Liver (tissue), 9 donors: ENCODE data around the gene ORAI3. TPM values are rescaled to one million over a fixed set of nuclear protein-coding genes. Genes with fewer than 3 reads are reported as not detected.

Source experiments
- DNase-seq: peaks from one replicate; pipeline ENCODE4 v3.0.0-alpha.2; 2017; ENCODE audit warnings: low spot score
- H3K27ac ChIP-seq, 2 donors: one replicate each; pipeline ENCODE4 v1.7.0; 2013; ENCODE audit warnings: inconsistent platforms in 2 of 2, low read length in 2 of 2, control low read depth in 1 of 2, low read depth in 1 of 2, mild to moderate bottlenecking in 1 of 2
- H3K27me3 ChIP-seq, 4 donors: one replicate each; pipeline versions ENCODE4 v1.6.1 to v1.7.0; 2013; ENCODE audit warnings: low read length in 3 of 4, inconsistent platforms in 1 of 4, mild to moderate bottlenecking in 1 of 4, moderate library complexity in 1 of 4; ENCODE audit not compliant: control insufficient read depth in 4 of 4, insufficient read depth in 4 of 4
- H3K36me3 ChIP-seq, 4 donors: one replicate each; pipeline versions ENCODE4 v1.6.1 to v1.7.0; 2013; ENCODE audit warnings: low read length in 3 of 4, mild to moderate bottlenecking in 3 of 4, low read depth in 1 of 4, moderate library complexity in 1 of 4; ENCODE audit not compliant: control insufficient read depth in 4 of 4, insufficient read depth in 3 of 4
- H3K4me1 ChIP-seq, 4 donors: one replicate each; pipeline versions ENCODE4 v1.6.1 to v1.7.0; 2013; ENCODE audit warnings: low read length in 3 of 4, mild to moderate bottlenecking in 3 of 4, moderate library complexity in 1 of 4; ENCODE audit not compliant: control insufficient read depth in 4 of 4, insufficient read depth in 4 of 4
- H3K4me3 ChIP-seq, 3 donors: one replicate each; pipeline versions ENCODE4 v1.6.1 to v1.7.0; 2013; ENCODE audit warnings: low read length in 3 of 3, control low read depth in 1 of 3, low read depth in 1 of 3, mild to moderate bottlenecking in 1 of 3
- H3K9ac ChIP-seq, 2 donors: one replicate each; pipeline ENCODE4 v1.7.0; 2013; ENCODE audit warnings: low read length in 2 of 2, mild to moderate bottlenecking in 2 of 2, moderate library complexity in 2 of 2, control low read depth in 1 of 2, low read depth in 1 of 2
- H3K9me3 ChIP-seq, 4 donors: one replicate each; pipeline versions ENCODE4 v1.6.1 to v1.7.0; 2013; ENCODE audit warnings: low read length in 3 of 4; ENCODE audit not compliant: control insufficient read depth in 4 of 4
- EGR1 ChIP-seq, 2 donors: IDR thresholded peaks; 2 replicates each; pipeline ENCODE4 v1.6.1; 2016 to 2018; ENCODE audit warnings: antibody characterized with exemption in 2 of 2, low read depth in 2 of 2
- FOXA1 ChIP-seq: IDR thresholded peaks from 2 replicates; pipeline ENCODE4 v1.6.1; 2016; ENCODE audit warnings: antibody characterized with exemption
- FOXA2 ChIP-seq: IDR thresholded peaks from 2 replicates; pipeline ENCODE4 v1.6.1; 2016; ENCODE audit warnings: antibody characterized with exemption
- GABPA ChIP-seq, 2 donors: IDR thresholded peaks in 1 of 2; conservative IDR thresholded peaks in 1 of 2; 2 replicates each; pipeline ENCODE4 v1.6.1; 2016; ENCODE audit warnings: antibody characterized with exemption in 2 of 2, mild to moderate bottlenecking in 1 of 2, moderate library complexity in 1 of 2
- HNF4A ChIP-seq, 2 donors: conservative IDR thresholded peaks; 2 replicates each; pipeline ENCODE4 v1.6.1; 2016; ENCODE audit warnings: antibody characterized with exemption in 2 of 2, mild to moderate bottlenecking in 2 of 2
- HNF4G ChIP-seq: IDR thresholded peaks from 2 replicates; pipeline ENCODE4 v1.6.1; 2016; ENCODE audit warnings: antibody characterized with exemption
- JUND ChIP-seq, 2 donors: IDR thresholded peaks; 2 replicates each; pipeline ENCODE4 v1.6.1; 2016; ENCODE audit warnings: antibody characterized with exemption in 2 of 2
- NR2F2 ChIP-seq: IDR thresholded peaks from 2 replicates; pipeline ENCODE4 v1.6.1; 2016; ENCODE audit warnings: antibody characterized with exemption
- RAD21 ChIP-seq, 2 donors: IDR thresholded peaks; 2 replicates each; pipeline ENCODE4 v1.6.1; 2016; ENCODE audit warnings: antibody characterized with exemption in 2 of 2, mild to moderate bottlenecking in 2 of 2
- RXRA ChIP-seq, 2 donors: IDR thresholded peaks; 2 replicates each; pipeline ENCODE4 v1.6.1; 2017 to 2018; ENCODE audit warnings: antibody characterized with exemption in 2 of 2, mild to moderate bottlenecking in 1 of 2
- SP1 ChIP-seq: IDR thresholded peaks from 2 replicates; pipeline ENCODE4 v1.6.1; 2018; ENCODE audit warnings: antibody characterized with exemption, mild to moderate bottlenecking
- TAF1 ChIP-seq: conservative IDR thresholded peaks from 2 replicates; pipeline ENCODE4 v1.6.1; 2016; ENCODE audit warnings: antibody characterized with exemption, mild to moderate bottlenecking
- YY1 ChIP-seq: IDR thresholded peaks from 2 replicates; pipeline ENCODE4 v1.6.1; 2016; ENCODE audit warnings: antibody characterized with exemption, mild to moderate bottlenecking
- WGBS: extraction: QIAGEN DNeasy Blood & Tissue Kit; methylation state at CpG from one replicate; pipeline ENCODE4 v1.1.7; 2013; 5-methylcytosine and 5-hydroxymethylcytosine counted together
- polyA plus RNA-seq, 2 donors: library from polyadenylated mRNA; stranded (reverse) in 1 of 2; unstranded in 1 of 2; fragments of 200-250 nt in 1 of 2; fragments of >200 nt in 1 of 2; fragmentation: Nextera tagmentation in 1 of 2; extraction: Ambion mirVana in 1 of 2; gene quantifications; one replicate each; pipeline versions ENCODE4 v1.2.1 to v1.2.3, GENCODE V29; 2013 to 2015
- total RNA-seq, 2 donors: library from RNA; depleted of rRNA; stranded (reverse); fragments of >200 nt; gene quantifications; one replicate each; pipeline ENCODE4 v1.2.3, GENCODE V29; 2014
- TF ChIP-seq, protein P1 (sequence below): fragments of 150-350 bp; IDR thresholded peaks from 2 replicates; pipeline ENCODE4 v1.5.1; 2017; ENCODE audit warnings: improper control_type of control experiment, low read depth, low read length; ENCODE audit not compliant: missing input control
- TF ChIP-seq, protein P2 (sequence below): IDR thresholded peaks from 2 replicates; pipeline ENCODE4 v1.6.1; 2016; ENCODE audit warnings: antibody characterized with exemption
- TF ChIP-seq, protein P3 (sequence below): IDR thresholded peaks from 2 replicates; pipeline ENCODE4 v1.6.1; 2016; ENCODE audit warnings: antibody characterized with exemption
- TF ChIP-seq, protein P4 (sequence below): IDR thresholded peaks from 2 replicates; pipeline ENCODE4 v1.6.1; 2016; ENCODE audit warnings: antibody characterized with exemption, mild to moderate bottlenecking
- TF ChIP-seq, protein P5 (sequence below): IDR thresholded peaks from 2 replicates; pipeline ENCODE4 v1.6.1; 2016; ENCODE audit warnings: antibody characterized with exemption
- donor health status: healthy.
- donor health status: healthy.
- donor health status: healthy.
- donor health status: healthy.
- donor health status: healthy.

Gene ORAI3
- total and polyA plus RNA-seq, 4 donors, result 26.6 to 39.1 (median 31.4) TPM

DNA sequence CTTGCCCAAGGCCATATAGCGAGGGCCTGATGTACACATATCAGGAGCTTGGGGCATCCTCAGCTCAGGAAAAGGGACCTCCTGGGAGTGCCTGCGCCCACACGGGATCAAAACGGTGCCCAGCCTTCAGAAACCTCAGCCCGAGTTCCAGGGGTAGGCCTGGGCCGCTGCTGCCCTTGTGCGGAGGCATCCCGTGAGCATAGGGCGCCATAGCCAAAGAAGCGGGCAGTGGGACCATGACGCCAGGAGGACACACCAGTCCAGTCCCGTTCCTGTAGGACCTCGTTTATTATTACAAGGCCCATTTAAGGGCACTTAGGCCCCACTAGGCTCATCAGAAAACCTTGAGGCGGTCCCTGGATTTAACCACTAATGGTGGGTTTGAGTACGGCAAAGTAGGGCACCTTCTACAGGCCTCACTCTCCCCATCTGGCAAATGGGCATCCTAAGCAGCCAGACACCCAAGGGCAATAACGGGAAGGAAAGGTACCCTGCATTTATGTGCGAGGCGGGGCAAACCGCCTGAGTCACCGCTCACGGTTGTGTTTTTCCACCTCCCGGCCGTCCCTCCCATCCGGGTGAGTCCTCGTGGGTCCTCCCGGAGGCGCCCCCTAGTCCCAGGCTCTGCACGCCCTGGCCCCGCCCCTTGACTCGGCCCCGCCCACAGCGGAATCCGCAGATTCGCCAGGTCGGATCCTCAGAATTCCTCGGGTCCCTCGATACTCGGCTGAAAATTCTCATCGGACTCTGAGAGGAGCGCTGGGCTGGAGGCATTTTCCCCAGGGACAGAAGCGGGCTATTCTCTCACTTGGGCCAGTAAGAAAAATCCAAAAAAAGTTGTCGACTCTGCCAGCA is 8.0 kb downstream of the ORAI3 start:
- Histone ChIP-seq H3K27ac (peak overlapping the region; percentile 98), H3K9me3 (no peaks in the 10 kb centered on the region), H3K4me1 (peaks cover 6 to 63% (median 45%) of the 10 kb centered on the region in 4 donors), H3K9ac (peak overlapping the region; percentile 84 to 90), H3K36me3 (peaks cover 8 to 25% (median 19%) of the 10 kb centered on the region in 4 donors), H3K27me3 (no peaks in the 10 kb centered on the region), H3K4me3 (peak overlapping the region; percentile 62 to 96 (median 89))
- TF ChIP-seq, protein P1, sequence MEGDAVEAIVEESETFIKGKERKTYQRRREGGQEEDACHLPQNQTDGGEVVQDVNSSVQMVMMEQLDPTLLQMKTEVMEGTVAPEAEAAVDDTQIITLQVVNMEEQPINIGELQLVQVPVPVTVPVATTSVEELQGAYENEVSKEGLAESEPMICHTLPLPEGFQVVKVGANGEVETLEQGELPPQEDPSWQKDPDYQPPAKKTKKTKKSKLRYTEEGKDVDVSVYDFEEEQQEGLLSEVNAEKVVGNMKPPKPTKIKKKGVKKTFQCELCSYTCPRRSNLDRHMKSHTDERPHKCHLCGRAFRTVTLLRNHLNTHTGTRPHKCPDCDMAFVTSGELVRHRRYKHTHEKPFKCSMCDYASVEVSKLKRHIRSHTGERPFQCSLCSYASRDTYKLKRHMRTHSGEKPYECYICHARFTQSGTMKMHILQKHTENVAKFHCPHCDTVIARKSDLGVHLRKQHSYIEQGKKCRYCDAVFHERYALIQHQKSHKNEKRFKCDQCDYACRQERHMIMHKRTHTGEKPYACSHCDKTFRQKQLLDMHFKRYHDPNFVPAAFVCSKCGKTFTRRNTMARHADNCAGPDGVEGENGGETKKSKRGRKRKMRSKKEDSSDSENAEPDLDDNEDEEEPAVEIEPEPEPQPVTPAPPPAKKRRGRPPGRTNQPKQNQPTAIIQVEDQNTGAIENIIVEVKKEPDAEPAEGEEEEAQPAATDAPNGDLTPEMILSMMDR, result peak; percentile 4
- TF ChIP-seq, protein P2, sequence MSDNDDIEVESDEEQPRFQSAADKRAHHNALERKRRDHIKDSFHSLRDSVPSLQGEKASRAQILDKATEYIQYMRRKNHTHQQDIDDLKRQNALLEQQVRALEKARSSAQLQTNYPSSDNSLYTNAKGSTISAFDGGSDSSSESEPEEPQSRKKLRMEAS, result no peak
- 26% methylated on average over 42 of the region's 42 CpGs for WGBS
- peak; percentile 91 for DNase-seq

DNA sequence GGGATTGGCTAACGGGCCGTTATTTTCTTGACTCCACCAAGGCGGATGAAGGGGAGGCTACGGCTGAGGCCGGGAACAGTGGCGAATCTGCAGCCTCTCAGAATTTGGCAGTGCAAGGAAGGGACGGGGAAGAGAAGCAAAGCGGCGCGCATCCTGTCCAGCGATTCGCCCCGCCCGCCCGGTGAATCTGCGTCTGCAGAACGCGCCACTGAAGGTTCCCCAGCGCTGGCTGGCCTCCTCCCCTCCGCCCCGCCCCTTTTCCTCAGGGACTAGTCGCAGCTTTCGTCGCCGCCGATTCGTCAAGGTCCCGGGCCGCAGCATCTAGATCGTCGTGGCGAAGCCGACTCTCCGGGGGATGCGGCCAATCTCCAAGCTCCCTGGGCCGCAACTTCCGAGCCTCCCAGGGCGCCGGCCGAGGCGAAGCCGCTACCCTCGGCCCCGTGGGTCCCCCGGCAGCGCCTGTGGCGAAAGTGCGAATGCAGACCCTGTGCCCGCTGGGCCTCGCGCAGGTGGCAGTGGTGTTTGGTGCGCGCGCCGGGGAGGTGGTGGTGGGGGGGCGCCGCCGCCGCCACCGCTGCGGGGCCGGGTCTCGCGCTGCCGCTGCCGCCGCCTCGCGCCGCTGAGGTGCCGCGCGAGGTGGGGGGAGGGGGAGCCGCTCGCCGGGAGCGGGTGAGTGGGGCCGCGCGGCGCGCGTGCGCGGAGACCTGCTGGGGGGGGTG is 8.7 kb downstream of the ORAI3 start, which contains the start of gene SETD1A:
TSS of gene SETD1A (plus strand) at position 299 of the 719 bp plus-strand sequence. CDS start 978 bp downstream, outside the sequence.
- Histone ChIP-seq H3K27me3 (no peaks in the 10 kb centered on the region), H3K9ac (peak within 1 kb of the TSS; percentile 84 to 90), H3K4me1 (peaks cover 6 to 55% (median 41%) of the 10 kb centered on the region in 4 donors), H3K36me3 (peaks cover 10 to 33% (median 24%) of the 10 kb centered on the region in 4 donors), H3K4me3 (peak within 1 kb of the TSS; percentile 62 to 96 (median 89)), H3K9me3 (no peaks in the 10 kb centered on the region), H3K27ac (peak within 1 kb of the TSS; percentile 98)
- DNase-seq, result peak; percentile 97
- under 1% methylated on average over 85 of the region's 85 CpGs for WGBS
- TF ChIP-seq, protein P3, sequence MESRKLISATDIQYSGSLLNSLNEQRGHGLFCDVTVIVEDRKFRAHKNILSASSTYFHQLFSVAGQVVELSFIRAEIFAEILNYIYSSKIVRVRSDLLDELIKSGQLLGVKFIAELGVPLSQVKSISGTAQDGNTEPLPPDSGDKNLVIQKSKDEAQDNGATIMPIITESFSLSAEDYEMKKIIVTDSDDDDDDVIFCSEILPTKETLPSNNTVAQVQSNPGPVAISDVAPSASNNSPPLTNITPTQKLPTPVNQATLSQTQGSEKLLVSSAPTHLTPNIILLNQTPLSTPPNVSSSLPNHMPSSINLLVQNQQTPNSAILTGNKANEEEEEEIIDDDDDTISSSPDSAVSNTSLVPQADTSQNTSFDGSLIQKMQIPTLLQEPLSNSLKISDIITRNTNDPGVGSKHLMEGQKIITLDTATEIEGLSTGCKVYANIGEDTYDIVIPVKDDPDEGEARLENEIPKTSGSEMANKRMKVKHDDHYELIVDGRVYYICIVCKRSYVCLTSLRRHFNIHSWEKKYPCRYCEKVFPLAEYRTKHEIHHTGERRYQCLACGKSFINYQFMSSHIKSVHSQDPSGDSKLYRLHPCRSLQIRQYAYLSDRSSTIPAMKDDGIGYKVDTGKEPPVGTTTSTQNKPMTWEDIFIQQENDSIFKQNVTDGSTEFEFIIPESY, result peak; percentile 59
- TF ChIP-seq RAD21 (IDR thresholded peaks at IDR 0.05) (peak in 1 of 2 donors; percentile 21), TAF1 (peak; percentile 51), NR2F2 (peak; percentile 9), RXRA (IDR thresholded peaks at IDR 0.05) (no peak), SP1 (peak; percentile 80), JUND (IDR thresholded peaks at IDR 0.05) (peak in 1 of 2 donors; percentile 52), HNF4G (no peak), EGR1 (IDR thresholded peaks at IDR 0.05; ENCODE audit: low read depth in 2 of 2) (peak in 1 of 2 donors; percentile 39), GABPA (IDR thresholded peaks at IDR 0.05 in 1 of 2, conservative IDR thresholded peaks at IDR 0.05 in 1 of 2) (peak; percentile 56 to 85), FOXA2 (no peak), HNF4A (conservative IDR thresholded peaks at IDR 0.05) (peak in 1 of 2 donors; percentile 18), YY1 (peak; percentile 66), FOXA1 (no peak)
- TF ChIP-seq, protein P4, sequence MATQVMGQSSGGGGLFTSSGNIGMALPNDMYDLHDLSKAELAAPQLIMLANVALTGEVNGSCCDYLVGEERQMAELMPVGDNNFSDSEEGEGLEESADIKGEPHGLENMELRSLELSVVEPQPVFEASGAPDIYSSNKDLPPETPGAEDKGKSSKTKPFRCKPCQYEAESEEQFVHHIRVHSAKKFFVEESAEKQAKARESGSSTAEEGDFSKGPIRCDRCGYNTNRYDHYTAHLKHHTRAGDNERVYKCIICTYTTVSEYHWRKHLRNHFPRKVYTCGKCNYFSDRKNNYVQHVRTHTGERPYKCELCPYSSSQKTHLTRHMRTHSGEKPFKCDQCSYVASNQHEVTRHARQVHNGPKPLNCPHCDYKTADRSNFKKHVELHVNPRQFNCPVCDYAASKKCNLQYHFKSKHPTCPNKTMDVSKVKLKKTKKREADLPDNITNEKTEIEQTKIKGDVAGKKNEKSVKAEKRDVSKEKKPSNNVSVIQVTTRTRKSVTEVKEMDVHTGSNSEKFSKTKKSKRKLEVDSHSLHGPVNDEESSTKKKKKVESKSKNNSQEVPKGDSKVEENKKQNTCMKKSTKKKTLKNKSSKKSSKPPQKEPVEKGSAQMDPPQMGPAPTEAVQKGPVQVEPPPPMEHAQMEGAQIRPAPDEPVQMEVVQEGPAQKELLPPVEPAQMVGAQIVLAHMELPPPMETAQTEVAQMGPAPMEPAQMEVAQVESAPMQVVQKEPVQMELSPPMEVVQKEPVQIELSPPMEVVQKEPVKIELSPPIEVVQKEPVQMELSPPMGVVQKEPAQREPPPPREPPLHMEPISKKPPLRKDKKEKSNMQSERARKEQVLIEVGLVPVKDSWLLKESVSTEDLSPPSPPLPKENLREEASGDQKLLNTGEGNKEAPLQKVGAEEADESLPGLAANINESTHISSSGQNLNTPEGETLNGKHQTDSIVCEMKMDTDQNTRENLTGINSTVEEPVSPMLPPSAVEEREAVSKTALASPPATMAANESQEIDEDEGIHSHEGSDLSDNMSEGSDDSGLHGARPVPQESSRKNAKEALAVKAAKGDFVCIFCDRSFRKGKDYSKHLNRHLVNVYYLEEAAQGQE, result peak; percentile 52
- TF ChIP-seq, protein P2, result peak; percentile 23
- TF ChIP-seq, protein P1, result no peak
- TF ChIP-seq, protein P5, sequence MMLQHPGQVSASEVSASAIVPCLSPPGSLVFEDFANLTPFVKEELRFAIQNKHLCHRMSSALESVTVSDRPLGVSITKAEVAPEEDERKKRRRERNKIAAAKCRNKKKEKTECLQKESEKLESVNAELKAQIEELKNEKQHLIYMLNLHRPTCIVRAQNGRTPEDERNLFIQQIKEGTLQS, result no peak
